Esophagus muscularis mucosa (tissue), 4 donors: ENCODE measurements around the gene COG8. TPM values are rescaled to one million over a fixed set of nuclear protein-coding genes. Genes with fewer than 3 reads are reported as not detected.

Experiments
- DNase-seq: peaks from one replicate; pipeline ENCODE4 v3.0.0-alpha.2; 2017; ENCODE audit errors: extremely low spot score
- H3K27ac ChIP-seq, 4 donors: fragments of 200-600 bp; sonication (generic); replicated peaks in 1 of 4; 1 replicate in 3 of 4; 2 replicates in 1 of 4; pipeline ENCODE4 v1.5.1; 2016 to 2019; ENCODE audit warnings: mild to moderate bottlenecking in 1 of 4
- H3K27me3 ChIP-seq, 4 donors: fragments of 200-600 bp; sonication (generic); one replicate each; pipeline versions ENCODE4 v1.5.1 to v1.6.0; 2016 to 2019
- H3K36me3 ChIP-seq, 4 donors: fragments of 200-600 bp; sonication (generic); one replicate each; pipeline ENCODE4 v1.5.1; 2016 to 2019
- H3K4me1 ChIP-seq, 4 donors: fragments of 200-600 bp; sonication (generic); one replicate each; pipeline ENCODE4 v1.5.1; 2016 to 2019
- H3K4me3 ChIP-seq, 4 donors: fragments of 200-600 bp; sonication (generic); 1 replicate in 2 of 4; 2 replicates in 2 of 4; pipeline ENCODE4 v1.5.1; 2016 to 2019; ENCODE audit warnings: mild to moderate bottlenecking in 4 of 4, moderate library complexity in 1 of 4
- H3K9me3 ChIP-seq, 4 donors: fragments of 200-600 bp; sonication (generic); 1 replicate in 3 of 4; 2 replicates in 1 of 4; pipeline ENCODE4 v1.5.1; 2016 to 2019
- EP300 ChIP-seq: sonication (generic); formaldehyde crosslinking; IDR thresholded peaks from one replicate; pipeline ENCODE4 v1.6.1; 2017; ENCODE audit warnings: antibody characterized with exemption
- POLR2A ChIP-seq: fragments of 450-650 bp; IDR thresholded peaks from one replicate; pipeline ENCODE4 v1.6.1; 2017; ENCODE audit warnings: antibody characterized with exemption, moderate library complexity, mild to moderate bottlenecking, low read depth
- POLR2AphosphoS5 ChIP-seq, 2 donors: sonication (generic); formaldehyde crosslinking; IDR thresholded peaks; one replicate each; pipeline ENCODE4 v1.6.1; 2017; ENCODE audit warnings: antibody characterized with exemption in 2 of 2
- WGBS: methylation state at CpG from one replicate; pipeline ENCODE4 v1.1.5; 2018; 5-methylcytosine and 5-hydroxymethylcytosine counted together
- intact Hi-C: fragments of 100-400 bp; cut with DNase I; formaldehyde crosslinking; loops from one replicate; pipeline ENCODE4 v1.15.1; 2023
- total RNA-seq, 4 donors: library from RNA; depleted of rRNA; stranded (reverse); fragments of >200 nt; gene quantifications; one replicate each; pipeline versions ENCODE4 v1.1.0 to v1.2.1, GENCODE V29; 2016
- TF ChIP-seq, protein P1 (sequence below), 3 experiments: fragments of 200-600 bp in 2 of 3; fragments of 450-650 bp in 1 of 3; sonication (generic) in 2 of 3; IDR thresholded peaks; one replicate each; pipeline ENCODE4 v1.5.1; 2017 to 2019; ENCODE audit warnings: antibody characterized with exemption in 3 of 3, mild to moderate bottlenecking in 2 of 3, moderate library complexity in 1 of 3

COG8 gene
- total RNA-seq, 4 donors from 2014 or later, result 26.3 to 56.7 (median 46.0) TPM

DNA sequence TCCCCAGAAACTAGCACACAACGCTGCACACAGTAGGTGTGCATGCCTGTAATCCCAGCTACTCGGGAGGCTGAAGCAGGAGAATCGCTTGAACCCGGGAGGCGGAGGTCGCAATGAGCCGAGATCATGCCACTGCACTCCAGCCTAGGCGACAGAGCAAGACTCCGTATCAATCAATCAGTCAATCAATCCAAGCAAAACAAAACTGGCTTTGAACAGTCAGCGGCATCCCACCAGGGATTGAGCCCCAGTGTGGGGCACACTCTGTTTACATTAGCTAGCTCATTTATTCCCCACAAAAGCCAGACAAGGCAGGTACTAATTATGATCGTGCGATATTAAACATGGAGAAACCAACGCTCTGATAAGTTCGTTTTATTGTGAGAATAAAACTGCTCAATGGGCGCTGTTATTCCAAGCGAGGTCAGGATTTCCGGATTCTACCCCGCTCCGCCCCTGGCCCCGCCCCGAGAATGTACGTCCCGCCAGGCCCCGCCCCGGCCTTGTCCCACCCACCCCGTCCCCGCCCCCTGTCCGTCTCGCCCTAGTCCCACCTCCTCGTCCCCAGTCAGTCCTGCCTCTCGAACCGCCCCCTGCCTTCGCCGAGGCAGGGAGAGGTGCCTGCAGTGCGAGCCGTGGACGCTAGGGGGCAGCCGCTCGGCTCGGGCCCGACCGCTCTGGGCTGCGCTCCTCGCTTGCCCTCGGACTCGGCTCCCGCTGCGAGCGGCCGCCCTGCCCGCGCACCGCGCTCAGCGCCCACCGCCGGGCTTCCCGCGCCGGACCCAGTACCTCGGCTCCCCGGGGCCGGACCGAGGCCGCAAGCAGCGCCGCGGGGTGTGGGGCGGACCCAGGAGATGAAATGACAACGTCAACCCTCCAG, 28.5 kb downstream of the COG8 start, which contains the start of gene VPS4A:
VPS4A (plus strand) TSS at position 698 of the 880 bp plus-strand sequence; CDS start at position 860, 162 bp downstream.
- 47% methylated on average over 13 of the region's 70 CpGs for WGBS
- Histone ChIP-seq H3K4me3 (peak within 1 kb of the TSS; percentile 76 to 97 (median 86)), H3K4me1 (peaks cover 21 to 43% (median 35%) of the 10 kb centered on the region in 4 donors), H3K27me3 (no peaks in the 10 kb centered on the region), H3K9me3 (no peaks in the 10 kb centered on the region), H3K36me3 (peaks cover 11 to 29% (median 25%) of the 10 kb centered on the region in 4 donors), H3K27ac (peak within 1 kb of the TSS; percentile 82 to 94 (median 91))
- DNase-seq, result peak; percentile 98
- intact Hi-C loops, result no loop called here
- no peak for TF ChIP-seq EP300
- peak; percentile 79 to 80 for TF ChIP-seq POLR2AphosphoS5 (IDR thresholded peaks at IDR 0.05)
- peak; percentile 58 for TF ChIP-seq POLR2A
- TF ChIP-seq, protein P1, sequence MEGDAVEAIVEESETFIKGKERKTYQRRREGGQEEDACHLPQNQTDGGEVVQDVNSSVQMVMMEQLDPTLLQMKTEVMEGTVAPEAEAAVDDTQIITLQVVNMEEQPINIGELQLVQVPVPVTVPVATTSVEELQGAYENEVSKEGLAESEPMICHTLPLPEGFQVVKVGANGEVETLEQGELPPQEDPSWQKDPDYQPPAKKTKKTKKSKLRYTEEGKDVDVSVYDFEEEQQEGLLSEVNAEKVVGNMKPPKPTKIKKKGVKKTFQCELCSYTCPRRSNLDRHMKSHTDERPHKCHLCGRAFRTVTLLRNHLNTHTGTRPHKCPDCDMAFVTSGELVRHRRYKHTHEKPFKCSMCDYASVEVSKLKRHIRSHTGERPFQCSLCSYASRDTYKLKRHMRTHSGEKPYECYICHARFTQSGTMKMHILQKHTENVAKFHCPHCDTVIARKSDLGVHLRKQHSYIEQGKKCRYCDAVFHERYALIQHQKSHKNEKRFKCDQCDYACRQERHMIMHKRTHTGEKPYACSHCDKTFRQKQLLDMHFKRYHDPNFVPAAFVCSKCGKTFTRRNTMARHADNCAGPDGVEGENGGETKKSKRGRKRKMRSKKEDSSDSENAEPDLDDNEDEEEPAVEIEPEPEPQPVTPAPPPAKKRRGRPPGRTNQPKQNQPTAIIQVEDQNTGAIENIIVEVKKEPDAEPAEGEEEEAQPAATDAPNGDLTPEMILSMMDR (IDR thresholded peaks at IDR 0.05), result peak; percentile 90 to 99 (median 96)

- TF ChIP-seq POLR2AphosphoS5 (IDR thresholded peaks at IDR 0.05), result peak in 1 of 2 donors; percentile 18
- TF ChIP-seq, protein P1 (IDR thresholded peaks at IDR 0.05), result no peak
- Histone ChIP-seq H3K27ac (peak overlapping the region in 1 of 4 donors; percentile 78), H3K27me3 (no peaks in the 10 kb centered on the region), H3K4me3 (no peak overlapping the region), H3K36me3 (peaks cover 4 to 13% (median 10%) of the 10 kb centered on the region in 4 donors), H3K9me3 (no peaks in the 10 kb centered on the region), H3K4me1 (peaks cover 17 to 33% (median 28%) of the 10 kb centered on the region in 4 donors)
- 84% methylated on average over 12 of the region's 12 CpGs for WGBS
- intact Hi-C loops, result no loop called here
- no peak for DNase-seq
These were observed 30.0 kb downstream of the COG8 start for GRCh38 chr16:69309316-69309715.

GRCh38 chr16:69307856-69308255, 31.5 kb downstream of the COG8 start:
- no peak for DNase-seq
- intact Hi-C loops, result no loop called here
- WGBS, result 89% methylated on average over 2 of the region's 2 CpGs
- TF ChIP-seq EP300, result no peak
- TF ChIP-seq, protein P1 (IDR thresholded peaks at IDR 0.05), result no peak
- TF ChIP-seq POLR2AphosphoS5 (IDR thresholded peaks at IDR 0.05), result no peak
- TF ChIP-seq POLR2A, result no peak
- Histone ChIP-seq H3K9me3 (no peaks in the 10 kb centered on the region), H3K4me1 (peaks cover 10 to 20% (median 16%) of the 10 kb centered on the region in 4 donors), H3K36me3 (peaks cover 0 to 4% (median 1%) of the 10 kb centered on the region in 4 donors), H3K27ac (no peak overlapping the region), H3K4me3 (no peak overlapping the region), H3K27me3 (no peaks in the 10 kb centered on the region)

GRCh38 chr16:69307091-69307490, 32.3 kb downstream of the COG8 start:
- peaks cover 2 to 12% (median 8%) of the 10 kb centered on the region in 4 donors for H3K4me1 ChIP-seq
- no peaks in the 10 kb centered on the region for H3K27me3 ChIP-seq
- WGBS, result 86% methylated on average over 1 of the region's 1 CpG
- H3K36me3 ChIP-seq, result peaks cover 0 to 10% (median 4%) of the 10 kb centered on the region in 4 donors
- no peaks in the 10 kb centered on the region for H3K9me3 ChIP-seq
- intact Hi-C loops, result no loop called here
- no peak overlapping the region for H3K4me3 ChIP-seq
- no peak overlapping the region for H3K27ac ChIP-seq
- no peak for TF ChIP-seq POLR2A
- TF ChIP-seq EP300, result no peak
- no peak for DNase-seq

- intact Hi-C loops, result no loop called here
- no peak for DNase-seq
- H3K9me3 ChIP-seq, result no peaks in the 10 kb centered on the region
- no peak for TF ChIP-seq EP300
- TF ChIP-seq, protein P1 (IDR thresholded peaks at IDR 0.05), result no peak
- no peak for TF ChIP-seq POLR2A
- no peak for TF ChIP-seq POLR2AphosphoS5 (IDR thresholded peaks at IDR 0.05)
- peaks cover 1 to 21% (median 8%) of the 10 kb centered on the region in 4 donors for H3K36me3 ChIP-seq
- H3K4me1 ChIP-seq, result peaks cover 0 to 7% (median 6%) of the 10 kb centered on the region in 4 donors
- H3K4me3 ChIP-seq, result no peak overlapping the region
- 76% methylated on average over 1 of the region's 1 CpG for WGBS
- H3K27ac ChIP-seq, result no peak overlapping the region
- H3K27me3 ChIP-seq, result no peaks in the 10 kb centered on the region
These were observed 33.3 kb downstream of the COG8 start for GRCh38 chr16:69306031-69306430.
